Fibroblast of lung (primary cell): ENCODE measurements around the gene ARFGAP3.

Experiments
- EZH2 ChIP-seq: IDR thresholded peaks from 2 replicates; pipeline ENCODE4 v1.5.1; 2012; ENCODE audit warnings: low read length, control low read depth, mild to moderate bottlenecking; ENCODE audit errors: missing control alignments
- TF ChIP-seq, protein P1 (sequence below), 2 donors: IDR thresholded peaks in 1 of 2; conservative IDR thresholded peaks in 1 of 2; 1 replicate in 1 of 2; 2 replicates in 1 of 2; pipeline ENCODE4 v1.5.1; 2011 to 2012; ENCODE audit warnings: low read length in 2 of 2, control low read depth in 1 of 2, inconsistent platforms in 1 of 2, low read depth in 1 of 2, mild to moderate bottlenecking in 1 of 2

DNA sequence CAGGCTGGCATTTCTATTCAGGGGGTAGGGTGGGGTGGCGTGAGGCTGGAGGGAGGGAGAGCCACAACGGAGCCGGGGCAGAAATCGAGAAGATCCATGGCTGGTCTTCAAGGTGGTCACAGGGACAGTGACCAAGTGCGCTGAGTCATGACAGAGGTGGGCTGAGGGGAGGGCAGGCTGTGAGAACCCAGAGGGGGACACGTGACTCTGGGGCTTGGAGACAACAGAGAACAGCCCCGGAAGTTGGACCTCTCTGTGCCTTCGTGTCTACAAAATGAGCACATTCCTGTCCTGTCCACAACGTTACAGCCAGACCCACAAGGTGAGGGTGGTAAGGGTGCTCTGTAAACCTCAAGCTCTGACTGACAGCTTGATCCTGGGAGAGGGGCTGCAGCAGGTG lies 35.1 kb upstream of the ARFGAP3 start:
- TF ChIP-seq, protein P1, sequence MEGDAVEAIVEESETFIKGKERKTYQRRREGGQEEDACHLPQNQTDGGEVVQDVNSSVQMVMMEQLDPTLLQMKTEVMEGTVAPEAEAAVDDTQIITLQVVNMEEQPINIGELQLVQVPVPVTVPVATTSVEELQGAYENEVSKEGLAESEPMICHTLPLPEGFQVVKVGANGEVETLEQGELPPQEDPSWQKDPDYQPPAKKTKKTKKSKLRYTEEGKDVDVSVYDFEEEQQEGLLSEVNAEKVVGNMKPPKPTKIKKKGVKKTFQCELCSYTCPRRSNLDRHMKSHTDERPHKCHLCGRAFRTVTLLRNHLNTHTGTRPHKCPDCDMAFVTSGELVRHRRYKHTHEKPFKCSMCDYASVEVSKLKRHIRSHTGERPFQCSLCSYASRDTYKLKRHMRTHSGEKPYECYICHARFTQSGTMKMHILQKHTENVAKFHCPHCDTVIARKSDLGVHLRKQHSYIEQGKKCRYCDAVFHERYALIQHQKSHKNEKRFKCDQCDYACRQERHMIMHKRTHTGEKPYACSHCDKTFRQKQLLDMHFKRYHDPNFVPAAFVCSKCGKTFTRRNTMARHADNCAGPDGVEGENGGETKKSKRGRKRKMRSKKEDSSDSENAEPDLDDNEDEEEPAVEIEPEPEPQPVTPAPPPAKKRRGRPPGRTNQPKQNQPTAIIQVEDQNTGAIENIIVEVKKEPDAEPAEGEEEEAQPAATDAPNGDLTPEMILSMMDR (conservative IDR thresholded peaks at IDR 0.05 in 1 of 2, IDR thresholded peaks at IDR 0.05 in 1 of 2; ENCODE audit: low read depth in 1 of 2, low read length in 2 of 2) = no peak
- no peak for TF ChIP-seq EZH2
